SK-N-SH (cell line): ENCODE results near the gene MAP4K1. TPM values are rescaled to one million over a fixed set of nuclear protein-coding genes. Genes with fewer than 3 reads are reported as not detected.

Source experiments
- CTCF ChIA-PET: fragments of 300-600, 350-600 bp; formaldehyde crosslinking; extraction: SDS; loops from one replicate; lab custom pipeline; 2021; lab: Yijun Ruan, JAX
- POLR2A ChIA-PET: fragments of 350-600 bp; sonication (Branson Sonifier 250); formaldehyde crosslinking; extraction: SDS; loops from one replicate; lab custom pipeline; 2020; ENCODE audit warnings: antibody characterized with exemption, inconsistent platforms; lab: Yijun Ruan, JAX
- DNase-seq: peaks from one replicate; pipeline ENCODE4 v3.0.0; 2012
- H2AFZ ChIP-seq: fragments of 200-600 bp; sonication (generic); 2 replicates; pipeline ENCODE4 v1.8.1; 2016; ENCODE audit warnings: antibody characterized with exemption, mild to moderate bottlenecking, low read depth
- H3F3A ChIP-seq: fragments of 200-600 bp; sonication (generic); replicated peaks from 2 replicates; pipeline ENCODE3; 2016; ENCODE audit warnings: antibody characterized with exemption, mild to moderate bottlenecking; ENCODE audit not compliant: insufficient read depth
- H3K27ac ChIP-seq, 2 experiments: fragments of 200-500 bp in 1 of 2; fragments of 200-600 bp in 1 of 2; sonication (Bioruptor generic) in 1 of 2; sonication (generic), shearing (Covaris generic) in 1 of 2; 2 replicates each; pipeline versions ENCODE4 v1.5.1 to v1.6.1; 2014 to 2016; ENCODE audit warnings: low read depth in 2 of 2, inconsistent platforms in 1 of 2, low read length in 1 of 2, mild to moderate bottlenecking in 1 of 2, mixed read lengths in 1 of 2
- H3K27me3 ChIP-seq: fragments of 200-600 bp; sonication (generic), shearing (Covaris generic); 2 replicates; pipeline ENCODE4 v1.6.1; 2016; ENCODE audit warnings: mixed run types; ENCODE audit not compliant: insufficient read depth
- H3K36me3 ChIP-seq, 2 experiments: fragments of 200-500 bp in 1 of 2; fragments of 200-600 bp in 1 of 2; sonication (Bioruptor generic) in 1 of 2; sonication (generic) in 1 of 2; replicated peaks in 1 of 2; 2 replicates each; pipeline versions ENCODE3 to v1.5.1; 2014 to 2016; ENCODE audit warnings: low read length in 1 of 2, mild to moderate bottlenecking in 1 of 2; ENCODE audit not compliant: insufficient read depth in 2 of 2, control insufficient read depth in 1 of 2
- H3K4me1 ChIP-seq, 2 experiments: fragments of 200-500 bp in 1 of 2; fragments of 200-600 bp in 1 of 2; sonication (Bioruptor generic) in 1 of 2; sonication (generic), shearing (Covaris generic) in 1 of 2; 2 replicates each; pipeline versions ENCODE4 v1.5.1 to v1.6.1; 2014 to 2016; ENCODE audit warnings: low read depth in 1 of 2, low read length in 1 of 2, mixed run types in 1 of 2; ENCODE audit not compliant: insufficient read depth in 2 of 2, control insufficient read depth in 1 of 2
- H3K4me2 ChIP-seq: fragments of 200-600 bp; sonication (generic), shearing (Covaris generic); 2 replicates; pipeline ENCODE4 v1.6.1; 2017; ENCODE audit warnings: mixed run types
- H3K4me3 ChIP-seq, 2 experiments: fragments of 200-500 bp in 1 of 2; fragments of 200-600 bp in 1 of 2; sonication (Bioruptor generic) in 1 of 2; sonication (generic), shearing (Covaris generic) in 1 of 2; 2 replicates each; pipeline versions ENCODE4 v1.5.1 to v1.8.1; 2014 to 2016; ENCODE audit warnings: low read depth in 2 of 2, inconsistent platforms in 1 of 2, low read length in 1 of 2, mild to moderate bottlenecking in 1 of 2, mixed read lengths in 1 of 2, moderate library complexity in 1 of 2
- H3K79me2 ChIP-seq: fragments of 200-600 bp; sonication (generic); 2 replicates; pipeline ENCODE4 v1.8.1; 2017; ENCODE audit warnings: mild to moderate bottlenecking; ENCODE audit not compliant: insufficient read depth
- H3K9ac ChIP-seq: fragments of 200-600 bp; sonication (generic); 2 replicates; pipeline ENCODE4 v1.6.1; 2017; ENCODE audit warnings: mixed run types
- H3K9me2 ChIP-seq: fragments of 200-600 bp; sonication (generic); 2 replicates; pipeline ENCODE4 v1.6.1; 2017; ENCODE audit warnings: mixed run types
- H3K9me3 ChIP-seq: fragments of 200-600 bp; sonication (generic); 2 replicates; pipeline ENCODE4 v1.6.1; 2017; ENCODE audit warnings: mixed run types, mild to moderate bottlenecking, moderate library complexity
- H4K20me1 ChIP-seq: fragments of 200-600 bp; sonication (generic); 2 replicates; pipeline ENCODE4 v1.6.1; 2017; ENCODE audit warnings: mild to moderate bottlenecking, mixed run types; ENCODE audit not compliant: insufficient read depth
- CHD2 ChIP-seq: fragments of 150-350 bp; IDR thresholded peaks from 2 replicates; pipeline ENCODE4 v1.6.1; 2018; ENCODE audit warnings: low read length; ENCODE audit not compliant: partially characterized antibody
- ELF1 ChIP-seq: IDR thresholded peaks from 2 replicates; pipeline ENCODE4 v1.4.0; 2012
- EP300 ChIP-seq, 2 experiments: IDR thresholded peaks; 2 replicates each; pipeline versions ENCODE4 v1.4.0 to v1.6.1; 2012; ENCODE audit warnings: borderline replicate concordance in 1 of 2, low read depth in 1 of 2, low read length in 1 of 2
- FOXM1 ChIP-seq: IDR thresholded peaks from 2 replicates; pipeline ENCODE4 v1.4.0; 2012; ENCODE audit warnings: low read depth, mild to moderate bottlenecking
- GABPA ChIP-seq: IDR thresholded peaks from 2 replicates; pipeline ENCODE4 v1.4.0; 2012; ENCODE audit warnings: low read depth, mild to moderate bottlenecking
- IRF3 ChIP-seq: fragments of 150-350 bp; IDR thresholded peaks from 2 replicates; pipeline ENCODE4 v1.6.1; 2016; ENCODE audit warnings: mild to moderate bottlenecking, low read depth, low read length
- JUND ChIP-seq: IDR thresholded peaks from 2 replicates; pipeline ENCODE4 v1.4.0; 2012
- NFIC ChIP-seq: IDR thresholded peaks from 2 replicates; pipeline ENCODE4 v1.4.0; 2012; ENCODE audit warnings: borderline replicate concordance
- RCOR1 ChIP-seq: fragments of 150-350 bp; IDR thresholded peaks from 2 replicates; pipeline ENCODE4 v1.6.1; 2017; ENCODE audit warnings: antibody characterized with exemption, low read length
- REST ChIP-seq: IDR thresholded peaks from 2 replicates; pipeline ENCODE4 v1.6.1; 2012; ENCODE audit warnings: mild to moderate bottlenecking, low read depth, low read length, moderate library complexity
- SIN3A ChIP-seq: IDR thresholded peaks from 2 replicates; pipeline ENCODE4 v1.6.1; 2012; ENCODE audit warnings: low read depth, mild to moderate bottlenecking, low read length, moderate library complexity, borderline replicate concordance
- SMC3 ChIP-seq: IDR thresholded peaks from 2 replicates; pipeline ENCODE4 v1.6.1; 2012; ENCODE audit warnings: low read depth, low read length, improper control_type of control experiment
- TAF1 ChIP-seq: IDR thresholded peaks from 2 replicates; pipeline ENCODE4 v1.6.1; 2012; ENCODE audit warnings: low read depth, mild to moderate bottlenecking, low read length, moderate library complexity, borderline replicate concordance
- TEAD4 ChIP-seq: IDR thresholded peaks from 2 replicates; pipeline ENCODE4 v1.4.0; 2012; ENCODE audit warnings: mild to moderate bottlenecking, borderline replicate concordance; ENCODE audit not compliant: insufficient read depth
- USF2 ChIP-seq: fragments of 150-350 bp; IDR thresholded peaks from 2 replicates; pipeline ENCODE4 v1.6.1; 2017; ENCODE audit warnings: antibody characterized with exemption, low read length, low read depth, borderline replicate concordance
- YY1 ChIP-seq: IDR thresholded peaks from 2 replicates; pipeline ENCODE4 v1.4.0; 2012; ENCODE audit warnings: low read depth, mild to moderate bottlenecking
- ZBTB33 ChIP-seq: IDR thresholded peaks from 2 replicates; pipeline ENCODE4 v1.4.0; 2012; ENCODE audit warnings: low read depth, borderline replicate concordance
- WGBS: methylation state at CpG from one replicate; pipeline ENCODE4 v1.1.6; 2017; ENCODE audit warnings: low lambda C conversion rate; 5-methylcytosine and 5-hydroxymethylcytosine counted together
- polyA plus RNA-seq, 3 experiments: library from polyadenylated mRNA; depleted of rRNA; stranded (reverse); fragments of >200 nt; gene quantifications; 2 replicates each; pipeline ENCODE4 v1.2.3, GENCODE V29; 2012

Gene MAP4K1
- polyA plus RNA-seq (2012; rRNA removed), result 0.31 and 0.37 TPM in 2 replicates
- polyA plus RNA-seq (2012; cell fraction: cytosol; rRNA removed), result 0.10 and 0.20 TPM in 2 replicates
- polyA plus RNA-seq (2012; cell fraction: nucleus; rRNA removed), result 2.8 TPM in 2 replicates

GRCh38 chr19:38617764-38618589 is at the start of gene MAP4K1:
TSS of gene MAP4K1 (minus strand) at chr19:38617953. CDS start at chr19:38617895, 58 bp downstream.
- no peak for DNase-seq
- TF ChIP-seq CHD2, result no peak
- TF ChIP-seq RCOR1, result no peak
- no peak for TF ChIP-seq REST
- no peak for TF ChIP-seq FOXM1
- no peak for TF ChIP-seq GABPA
- TF ChIP-seq YY1, result no peak
- TF ChIP-seq NFIC, result no peak
- TF ChIP-seq EP300 (IDR thresholded peaks at IDR 0.05; ENCODE audit: borderline replicate concordance in 1 of 2, low read depth in 1 of 2, low read length in 1 of 2), result no peak
- no peak for TF ChIP-seq ELF1
- TF ChIP-seq TAF1, result no peak
- TF ChIP-seq SMC3, result no peak
- TF ChIP-seq TEAD4, result no peak
- TF ChIP-seq SIN3A, result no peak
- TF ChIP-seq JUND, result no peak
- no peak for TF ChIP-seq IRF3
- TF ChIP-seq USF2, result no peak
- no peak for TF ChIP-seq ZBTB33
- H3K36me3 ChIP-seq, result peaks cover 13 to 17% of the 10 kb centered on the region in 2 experiments
- 90% methylated on average over 23 of the region's 28 CpGs for WGBS
- H3K27ac ChIP-seq, result peak within 1 kb of the TSS; percentile 56 to 81; a peak in 3 of 4 replicates
- H3K4me2 ChIP-seq, result peak within 1 kb of the TSS; percentile 92
- peaks cover 0 to 18% of the 10 kb centered on the region in 2 experiments; a peak in 1 of 4 replicates for H3K4me1 ChIP-seq
- no peaks in the 10 kb centered on the region for H3K9me2 ChIP-seq
- no peaks in the 10 kb centered on the region for H3K27me3 ChIP-seq
- H4K20me1 ChIP-seq, result no peaks in the 10 kb centered on the region
- H2AFZ ChIP-seq, result peak within 1 kb of the TSS; percentile 87
- ChIA-PET CTCF (interaction anchor here (1.3 to 2.5 kb wide), 5 partner anchors 17 to 312 kb away, joined by 3 to 9 read pairs (median 6); partner anchors contain the start of genes FAM98C, MRPS12 and SARS2), POLR2A (interaction anchor here (1.0 to 1.5 kb wide), 6 partner anchors 11 to 244 kb away, joined by 4 to 6 read pairs (median 4); partner anchors contain the start of genes ACTN4, FAM98C and PSMD8)
- no peaks in the 10 kb centered on the region for H3F3A ChIP-seq
- H3K9me3 ChIP-seq, result no peaks in the 10 kb centered on the region
- H3K9ac ChIP-seq, result peak within 1 kb of the TSS; percentile 77
- peaks cover 31% of the 10 kb centered on the region for H3K79me2 ChIP-seq
- H3K4me3 ChIP-seq, result peak within 1 kb of the TSS; percentile 94 to 97
